ENCODE data around the gene DHRS11. TPM values are rescaled to one million over a fixed set of nuclear protein-coding genes. Genes with fewer than 3 reads are reported as not detected.

DHRS11 gene
- total RNA-seq, 1 experiment from 2014 or later, result 27.9 TPM

DNA sequence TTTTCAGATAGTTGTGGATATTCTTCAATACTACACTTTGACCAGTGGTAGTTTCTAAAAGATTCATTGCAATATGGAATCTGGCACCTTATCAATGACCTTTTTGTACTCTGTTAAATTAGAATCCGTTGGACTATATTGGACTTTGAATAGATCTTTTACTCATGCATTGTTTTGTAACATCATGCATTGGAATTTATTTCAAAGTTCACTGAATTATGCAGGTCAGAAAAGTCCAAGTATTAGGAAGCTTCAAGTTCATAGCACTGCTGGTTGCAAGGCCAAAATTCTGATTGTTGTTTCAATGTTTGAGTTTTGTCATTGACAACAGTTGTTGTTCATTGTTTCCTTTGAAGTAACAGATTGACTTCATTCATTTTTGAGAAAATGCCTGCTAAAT is 7.9 kb upstream of the DHRS11 start:
- no CpG with 5 or more reads among the region's 1 CpG for WGBS (ENCODE audit: extremely low coverage, insufficient read length, low lambda C conversion rate)
- no peak overlapping the region for H3T11ph ChIP-seq (ENCODE audit: low read length)
- H2BK15ac ChIP-seq (ENCODE audit: low read depth, low read length), result no peak overlapping the region
- no peaks in the 10 kb centered on the region for H4K20me1 ChIP-seq (ENCODE audit: control insufficient read depth, insufficient read depth, insufficient read length)
- no peak overlapping the region for H2BK120ac ChIP-seq (ENCODE audit: low read depth, low read length, poor library complexity, severe bottlenecking)
- H3K14ac ChIP-seq (ENCODE audit: insufficient read depth, low read length), result no peak overlapping the region
- H2BK5ac ChIP-seq (ENCODE audit: insufficient read length, low read length), result no peak overlapping the region
- no peak overlapping the region for H3K4me3 Mint-ChIP-seq
- no peak overlapping the region for H3K9ac ChIP-seq (ENCODE audit: extremely low read depth, insufficient read length, low read length)
- no peak overlapping the region for H4K91ac ChIP-seq (ENCODE audit: insufficient read length, low read depth, low read length)
- no peak overlapping the region for H3K56ac ChIP-seq (ENCODE audit: insufficient read length, low read depth, low read length)
- H3K79me2 ChIP-seq (ENCODE audit: insufficient read depth, low read length), result no peaks in the 10 kb centered on the region
- H3K4ac ChIP-seq (ENCODE audit: low read depth, low read length), result no peak overlapping the region
- no peak overlapping the region for H2AFZ ChIP-seq (ENCODE audit: low read length)
- H3K23ac ChIP-seq (ENCODE audit: insufficient read length, low read depth, low read length), result no peak overlapping the region
- H3K9me3 Mint-ChIP-seq, result no peaks in the 10 kb centered on the region
- no peak overlapping the region for H3K27ac ChIP-seq (ENCODE audit: insufficient read length, low read depth, low read length)
- DNase-seq, result no peak
- no peak overlapping the region for H3K18ac ChIP-seq (ENCODE audit: insufficient read length, low read depth, low read length)
- H3K36me3 Mint-ChIP-seq (ENCODE audit: insufficient read depth in 1 of 3, low read depth in 3 of 3), result peaks cover 21 to 82% (median 45%) of the 10 kb centered on the region in 3 experiments; a peak in 6 of 7 replicates
- no peaks in the 10 kb centered on the region for H3K79me1 ChIP-seq (ENCODE audit: insufficient read depth, low read depth, low read length, poor library complexity, severe bottlenecking)
- no peaks in the 10 kb centered on the region for H3K4me1 Mint-ChIP-seq
- no peak overlapping the region for H4K5ac ChIP-seq (ENCODE audit: insufficient read length, low read depth, low read length)
- H4K8ac ChIP-seq (replicated peaks; ENCODE audit: insufficient read length, low read depth, low read length), result no peak overlapping the region
- TF ChIP-seq, protein P1, sequence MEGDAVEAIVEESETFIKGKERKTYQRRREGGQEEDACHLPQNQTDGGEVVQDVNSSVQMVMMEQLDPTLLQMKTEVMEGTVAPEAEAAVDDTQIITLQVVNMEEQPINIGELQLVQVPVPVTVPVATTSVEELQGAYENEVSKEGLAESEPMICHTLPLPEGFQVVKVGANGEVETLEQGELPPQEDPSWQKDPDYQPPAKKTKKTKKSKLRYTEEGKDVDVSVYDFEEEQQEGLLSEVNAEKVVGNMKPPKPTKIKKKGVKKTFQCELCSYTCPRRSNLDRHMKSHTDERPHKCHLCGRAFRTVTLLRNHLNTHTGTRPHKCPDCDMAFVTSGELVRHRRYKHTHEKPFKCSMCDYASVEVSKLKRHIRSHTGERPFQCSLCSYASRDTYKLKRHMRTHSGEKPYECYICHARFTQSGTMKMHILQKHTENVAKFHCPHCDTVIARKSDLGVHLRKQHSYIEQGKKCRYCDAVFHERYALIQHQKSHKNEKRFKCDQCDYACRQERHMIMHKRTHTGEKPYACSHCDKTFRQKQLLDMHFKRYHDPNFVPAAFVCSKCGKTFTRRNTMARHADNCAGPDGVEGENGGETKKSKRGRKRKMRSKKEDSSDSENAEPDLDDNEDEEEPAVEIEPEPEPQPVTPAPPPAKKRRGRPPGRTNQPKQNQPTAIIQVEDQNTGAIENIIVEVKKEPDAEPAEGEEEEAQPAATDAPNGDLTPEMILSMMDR (conservative IDR thresholded peaks at IDR 0.05), result no peak
- no peaks in the 10 kb centered on the region for H3K9me3 ChIP-seq (ENCODE audit: control insufficient read depth, low read depth, low read length)
- no peak overlapping the region for H3K4me2 ChIP-seq (ENCODE audit: insufficient read depth, insufficient read length, low read length)
- no peaks in the 10 kb centered on the region for H3K23me2 ChIP-seq (ENCODE audit: insufficient read length, low read depth, low read length, poor library complexity, severe bottlenecking)
- no peaks in the 10 kb centered on the region for H3K27me3 ChIP-seq (ENCODE audit: insufficient read depth, low read length)
- no peak overlapping the region for H3K27ac Mint-ChIP-seq
- no peak overlapping the region for H2BK20ac ChIP-seq (ENCODE audit: low read depth, low read length, poor library complexity, severe bottlenecking)
- no peak overlapping the region for H2BK12ac ChIP-seq (ENCODE audit: insufficient read length, low read depth, low read length)
- H3K27me3 Mint-ChIP-seq (ENCODE audit: low read depth), result no peaks in the 10 kb centered on the region
- no peak overlapping the region for H2AK5ac ChIP-seq (ENCODE audit: insufficient read length, low read length)
- no peaks in the 10 kb centered on the region for H3K4me1 ChIP-seq (ENCODE audit: insufficient read depth, low read length)

Measured in H9 (cell line).